Activated CD8-positive, alpha-beta memory T cell treated with anti-CD3 and anti-CD28 coated beads, Interleukin-2, amount 50 U/mL, for 24 hours (primary cell): ENCODE data around the gene HSF5.

Experiments
- DNase-seq: peaks from one replicate; pipeline ENCODE4 v3.0.0-alpha.2; 2020; ENCODE audit errors: extremely low read depth

The HSF5 gene

GRCh38 chr17:58385359-58385899 lies 102.8 kb downstream of the HSF5 start:
- DNase-seq: no peak

GRCh38 chr17:58384897-58385296 lies 103.3 kb downstream of the HSF5 start:
- DNase-seq: no peak

GRCh38 chr17:58383892-58384462 lies 104.2 kb downstream of the HSF5 start:
- DNase-seq: no peak

- no peak for DNase-seq
Observed at GRCh38 chr17:58382872-58383242, 105.4 kb downstream of the HSF5 start.

GRCh38 chr17:58382108-58382871 lies 105.9 kb downstream of the HSF5 start:
- DNase-seq: no peak

- no peak for DNase-seq
Observed at GRCh38 chr17:58381124-58382035, 106.8 kb downstream of the HSF5 start.

GRCh38 chr17:58380207-58381123 lies 107.7 kb downstream of the HSF5 start:
- no peak for DNase-seq

GRCh38 chr17:58379511-58379824 lies 108.7 kb downstream of the HSF5 start:
- no peak for DNase-seq

- DNase-seq: no peak
Observed at GRCh38 chr17:58378733-58379510, 109.3 kb downstream of the HSF5 start.

GRCh38 chr17:58377661-58378060 lies 110.5 kb downstream of the HSF5 start:
- DNase-seq: no peak

GRCh38 chr17:58377093-58377601 lies 111.1 kb downstream of the HSF5 start:
- no peak for DNase-seq

GRCh38 chr17:58376472-58377000 lies 111.7 kb downstream of the HSF5 start:
- no peak for DNase-seq

- no peak for DNase-seq
Observed at GRCh38 chr17:58375811-58376210, 112.4 kb downstream of the HSF5 start.

- no peak for DNase-seq
Observed at GRCh38 chr17:58375256-58375655, 113.0 kb downstream of the HSF5 start.

GRCh38 chr17:58373923-58374322 lies 114.3 kb downstream of the HSF5 start:
- DNase-seq: no peak

GRCh38 chr17:58373003-58373402 lies 115.2 kb downstream of the HSF5 start:
- DNase-seq: no peak

- no peak for DNase-seq
Observed at GRCh38 chr17:58371300-58371950, 116.8 kb downstream of the HSF5 start.

- no peak for DNase-seq
Observed at GRCh38 chr17:58370716-58371115, 117.5 kb downstream of the HSF5 start.

- no peak for DNase-seq
Observed at GRCh38 chr17:58370309-58370708, 117.9 kb downstream of the HSF5 start.
